Measurements from ENCODE around the gene P4HA2.
A peak's percentile ranks its signal among the peaks of the same experiment; 100 is the strongest.

Gene P4HA2

DNA sequence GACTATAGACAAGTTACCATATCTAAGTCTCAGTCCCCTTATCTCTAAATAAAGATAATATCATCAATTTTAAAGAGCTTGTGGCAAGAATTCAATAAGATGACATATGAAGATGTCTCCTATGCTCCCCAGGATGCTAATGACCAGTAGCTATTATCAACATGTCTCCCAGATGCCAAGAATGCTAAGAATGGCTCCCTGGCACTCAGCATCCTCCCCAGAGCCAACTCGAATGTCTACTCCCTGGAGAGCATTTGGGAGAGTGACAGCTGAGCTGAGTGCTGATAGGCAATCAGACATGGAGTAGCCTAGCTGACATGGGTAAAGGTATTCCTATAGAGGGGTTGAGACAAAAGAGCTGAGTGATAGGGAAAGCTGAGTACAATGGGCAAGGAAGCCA lies 15.9 kb downstream of the P4HA2 start:
- TF ChIP-seq, protein P1, sequence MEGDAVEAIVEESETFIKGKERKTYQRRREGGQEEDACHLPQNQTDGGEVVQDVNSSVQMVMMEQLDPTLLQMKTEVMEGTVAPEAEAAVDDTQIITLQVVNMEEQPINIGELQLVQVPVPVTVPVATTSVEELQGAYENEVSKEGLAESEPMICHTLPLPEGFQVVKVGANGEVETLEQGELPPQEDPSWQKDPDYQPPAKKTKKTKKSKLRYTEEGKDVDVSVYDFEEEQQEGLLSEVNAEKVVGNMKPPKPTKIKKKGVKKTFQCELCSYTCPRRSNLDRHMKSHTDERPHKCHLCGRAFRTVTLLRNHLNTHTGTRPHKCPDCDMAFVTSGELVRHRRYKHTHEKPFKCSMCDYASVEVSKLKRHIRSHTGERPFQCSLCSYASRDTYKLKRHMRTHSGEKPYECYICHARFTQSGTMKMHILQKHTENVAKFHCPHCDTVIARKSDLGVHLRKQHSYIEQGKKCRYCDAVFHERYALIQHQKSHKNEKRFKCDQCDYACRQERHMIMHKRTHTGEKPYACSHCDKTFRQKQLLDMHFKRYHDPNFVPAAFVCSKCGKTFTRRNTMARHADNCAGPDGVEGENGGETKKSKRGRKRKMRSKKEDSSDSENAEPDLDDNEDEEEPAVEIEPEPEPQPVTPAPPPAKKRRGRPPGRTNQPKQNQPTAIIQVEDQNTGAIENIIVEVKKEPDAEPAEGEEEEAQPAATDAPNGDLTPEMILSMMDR (IDR thresholded peaks at IDR 0.05; ENCODE audit: unreplicated experiment in 3 of 3), result no peak
- no peak overlapping the region for H3K4me3 Mint-ChIP-seq
- H3K27me3 Mint-ChIP-seq (ENCODE audit: low read depth), result no peaks in the 10 kb centered on the region
- no peak overlapping the region for H3K27ac Mint-ChIP-seq
- peaks cover 25% of the 10 kb centered on the region for H3K36me3 Mint-ChIP-seq (ENCODE audit: low read depth)
- peaks cover 21% of the 10 kb centered on the region for H3K4me1 Mint-ChIP-seq
- no peaks in the 10 kb centered on the region for H3K9me3 Mint-ChIP-seq

DNA sequence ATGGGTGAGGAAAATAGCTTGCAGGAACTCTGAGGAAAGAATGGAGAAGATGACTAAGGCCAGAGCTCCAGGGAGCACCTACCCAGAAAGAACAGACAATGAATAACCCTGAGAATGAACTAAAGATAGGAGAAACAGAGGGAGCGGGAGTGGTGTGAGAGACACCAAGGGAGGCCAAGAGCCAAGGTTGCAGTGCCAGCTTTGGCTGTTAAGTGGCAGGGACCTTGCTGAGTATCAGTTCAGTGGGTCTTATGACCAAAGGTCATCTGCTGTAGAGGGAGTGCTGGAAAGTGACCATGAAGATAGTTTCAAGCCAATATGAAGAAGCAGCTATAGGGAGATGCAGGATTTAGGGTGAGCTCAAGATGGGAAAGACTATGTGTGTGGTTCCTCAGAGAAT lies 16.7 kb downstream of the P4HA2 start:
- H3K9me3 Mint-ChIP-seq, result no peaks in the 10 kb centered on the region

DNA sequence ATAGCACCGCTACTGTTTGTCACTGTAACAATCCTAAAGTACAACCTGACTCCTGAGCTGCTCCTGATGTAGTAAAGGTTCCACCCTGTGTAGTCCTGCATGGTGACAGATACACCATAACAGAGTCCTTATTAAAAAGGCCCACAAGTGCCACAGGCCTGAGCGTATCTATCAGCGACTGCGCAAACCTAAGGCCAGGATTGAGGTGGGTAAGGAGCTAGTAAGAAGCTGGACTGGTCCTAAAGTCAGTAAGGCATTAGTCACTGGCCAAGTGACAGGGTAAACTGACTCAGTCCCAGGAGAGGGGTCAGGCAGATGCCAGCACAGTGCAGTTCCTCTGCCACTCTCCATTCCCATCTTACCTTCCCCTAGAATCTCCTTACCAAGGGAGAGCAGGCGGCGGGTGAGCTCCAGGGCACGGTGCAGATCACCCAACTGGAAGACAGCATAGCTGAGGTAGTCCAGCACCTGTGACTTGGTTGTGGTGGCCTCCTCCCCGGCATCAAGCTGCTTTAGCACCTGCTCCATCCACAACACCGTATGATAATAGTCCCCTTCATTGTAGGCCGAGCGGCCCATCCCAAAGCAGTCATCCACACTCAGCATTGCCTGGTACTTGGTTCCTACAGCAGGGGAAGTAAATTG lies 17.6 kb downstream of the P4HA2 start:
- no peak overlapping the region for H3K27ac Mint-ChIP-seq

More for the DNA sequence above, 16.7 kb downstream of the P4HA2 start:
- TF ChIP-seq, protein P1 (IDR thresholded peaks at IDR 0.05; ENCODE audit: unreplicated experiment in 3 of 3), result no peak
- no peak overlapping the region for H3K27ac Mint-ChIP-seq
- H3K4me3 Mint-ChIP-seq, result no peak overlapping the region
- H3K27me3 Mint-ChIP-seq (ENCODE audit: low read depth), result no peaks in the 10 kb centered on the region
- H3K36me3 Mint-ChIP-seq (ENCODE audit: low read depth), result peaks cover 26% of the 10 kb centered on the region
- peaks cover 25% of the 10 kb centered on the region for H3K4me1 Mint-ChIP-seq

DNA sequence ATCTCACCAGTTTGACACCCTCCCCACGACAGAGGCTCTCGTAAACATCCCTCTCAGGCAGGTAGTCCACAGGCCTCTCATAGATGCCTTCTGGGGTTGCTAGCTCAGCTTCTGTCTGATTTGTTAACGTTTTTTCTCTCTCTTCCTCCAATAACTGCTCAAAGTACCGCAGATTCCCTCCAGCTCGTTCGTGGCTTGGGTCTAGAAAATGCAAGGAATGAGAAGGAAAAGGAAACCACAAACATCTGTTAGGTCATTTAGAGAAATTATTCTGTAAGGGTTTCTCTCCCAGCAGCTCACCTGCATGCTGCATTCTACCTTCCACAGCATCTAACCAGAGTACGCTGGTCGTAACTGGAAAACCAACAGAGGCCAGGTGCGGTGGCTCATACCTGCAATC lies 18.5 kb downstream of the P4HA2 start:
- peaks cover 36% of the 10 kb centered on the region for H3K4me1 Mint-ChIP-seq
- TF ChIP-seq, protein P1 (IDR thresholded peaks at IDR 0.05; ENCODE audit: unreplicated experiment in 3 of 3), result no peak
- no peaks in the 10 kb centered on the region for H3K9me3 Mint-ChIP-seq
- peaks cover 32% of the 10 kb centered on the region for H3K36me3 Mint-ChIP-seq (ENCODE audit: low read depth)
- H3K27ac Mint-ChIP-seq, result no peak overlapping the region
- peaks cover 3% of the 10 kb centered on the region for H3K27me3 Mint-ChIP-seq (ENCODE audit: low read depth)
- H3K4me3 Mint-ChIP-seq, result no peak overlapping the region

More for the DNA sequence above, 17.6 kb downstream of the P4HA2 start:
- TF ChIP-seq, protein P1 (IDR thresholded peaks at IDR 0.05; ENCODE audit: unreplicated experiment in 3 of 3), result no peak
- Mint-ChIP-seq H3K4me1 (peaks cover 30% of the 10 kb centered on the region), H3K4me3 (no peak overlapping the region), H3K9me3 (no peaks in the 10 kb centered on the region), H3K27me3 (ENCODE audit: low read depth) (no peaks in the 10 kb centered on the region), H3K36me3 (ENCODE audit: low read depth) (peaks cover 25% of the 10 kb centered on the region)

DNA sequence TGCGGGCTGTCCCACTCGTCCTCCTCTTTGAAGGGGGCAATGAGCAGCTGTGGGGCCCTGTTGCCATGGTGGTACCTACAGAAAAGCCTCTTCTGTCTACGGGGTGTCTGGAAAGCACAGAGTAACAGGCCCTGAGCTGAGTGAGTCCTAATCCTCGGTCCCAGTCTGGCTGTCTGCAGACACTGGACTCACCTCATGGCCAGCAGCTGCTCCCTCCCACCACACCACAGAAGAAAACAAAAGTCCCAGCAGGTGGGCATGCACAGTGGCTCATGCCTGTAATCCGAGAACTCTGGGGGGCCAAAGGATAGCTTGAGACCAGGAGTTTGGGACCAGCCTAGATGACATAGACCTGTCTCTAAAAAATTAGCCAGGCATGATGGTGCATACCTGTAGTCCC lies 19.9 kb downstream of the P4HA2 start:
- H3K4me3 Mint-ChIP-seq, result peak overlapping the region; percentile 73 to 93 (median 85)
- no peaks in the 10 kb centered on the region for H3K9me3 Mint-ChIP-seq
- TF ChIP-seq, protein P1 (IDR thresholded peaks at IDR 0.05; ENCODE audit: unreplicated experiment in 3 of 3), result no peak
- H3K27me3 Mint-ChIP-seq (ENCODE audit: low read depth), result peaks cover 3% of the 10 kb centered on the region
- H3K27ac Mint-ChIP-seq, result peak overlapping the region; percentile 51 to 87 (median 72)
- H3K36me3 Mint-ChIP-seq (ENCODE audit: low read depth), result peaks cover 43% of the 10 kb centered on the region
- peaks cover 50% of the 10 kb centered on the region for H3K4me1 Mint-ChIP-seq

DNA sequence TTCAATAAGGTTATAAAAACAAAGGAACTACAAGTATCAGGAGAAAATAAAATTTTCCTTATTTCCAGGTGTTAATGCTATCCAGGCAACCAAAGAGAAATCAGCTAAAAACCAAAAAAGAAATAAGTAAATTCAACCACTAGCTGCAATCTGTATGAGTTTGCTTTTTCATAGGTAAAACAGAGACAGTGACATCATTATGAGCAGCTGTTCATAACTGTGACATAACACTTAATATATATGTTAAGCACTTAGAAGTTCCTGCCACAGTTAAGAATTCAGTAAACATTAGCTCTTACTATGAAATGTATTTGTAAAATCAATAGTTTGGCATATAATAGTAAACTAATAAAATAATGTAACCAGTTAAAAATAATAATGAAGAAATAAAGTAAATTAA lies 20.9 kb downstream of the P4HA2 start:
- Mint-ChIP-seq H3K4me3 (peak overlapping the region in 2 of 3 experiments; percentile 85 to 93), H3K27ac (peak overlapping the region in 2 of 3 experiments; percentile 51 to 62), H3K36me3 (ENCODE audit: low read depth) (peaks cover 46% of the 10 kb centered on the region), H3K9me3 (no peaks in the 10 kb centered on the region), H3K4me1 (peaks cover 52% of the 10 kb centered on the region), H3K27me3 (ENCODE audit: low read depth) (peaks cover 3% of the 10 kb centered on the region)
- TF ChIP-seq, protein P1 (IDR thresholded peaks at IDR 0.05; ENCODE audit: unreplicated experiment in 3 of 3), result no peak

Data from nephron (organoid).